GM23338 (cell line): ENCODE measurements around the gene PPP6R2. TPM values are rescaled to one million over a fixed set of nuclear protein-coding genes. Genes with fewer than 3 reads are reported as not detected.

ENCODE experiments used
- ATAC-seq: fragments of 200-7000 bp; cut with Tn5 transposase; 3 replicates; pipeline ENCODE4 v1.9.1; 2020
- DNase-seq: peaks from one replicate; pipeline ENCODE4 v3.0.0-alpha.2; 2015; ENCODE audit warnings: low spot score
- H2AFZ ChIP-seq: fragments of 200-600 bp; sonication (generic); 2 replicates; pipeline ENCODE4 v1.8.0; 2016; ENCODE audit warnings: antibody characterized with exemption, mild to moderate bottlenecking, moderate library complexity
- H3F3A ChIP-seq: fragments of 200-600 bp; sonication (generic); replicated peaks from 2 replicates; pipeline ENCODE4 v1.8.0; 2017; ENCODE audit warnings: antibody characterized with exemption, mixed run types, low read depth
- H3K27ac ChIP-seq: fragments of 200-600 bp; sonication (generic); 2 replicates; pipeline ENCODE4 v1.6.1; 2016; ENCODE audit warnings: low read depth
- H3K27me3 ChIP-seq: fragments of 200-600 bp; sonication (generic); 2 replicates; pipeline ENCODE4 v1.8.0; 2016; ENCODE audit warnings: mild to moderate bottlenecking, mixed run types, moderate library complexity; ENCODE audit not compliant: insufficient read depth
- H3K36me3 ChIP-seq: fragments of 200-600 bp; sonication (generic); 2 replicates; pipeline ENCODE4 v1.8.0; 2016; ENCODE audit warnings: mild to moderate bottlenecking; ENCODE audit not compliant: insufficient read depth
- H3K4me1 ChIP-seq: fragments of 200-600 bp; sonication (generic); 2 replicates; pipeline ENCODE4 v1.8.0; 2016; ENCODE audit warnings: mild to moderate bottlenecking, moderate library complexity; ENCODE audit not compliant: insufficient read depth
- H3K4me2 ChIP-seq: fragments of 200-600 bp; sonication (generic); 2 replicates; pipeline ENCODE4 v1.7.1; 2017; ENCODE audit warnings: mixed run types
- H3K4me3 ChIP-seq: fragments of 200-600 bp; sonication (generic); 2 replicates; pipeline ENCODE4 v1.6.1; 2016; ENCODE audit warnings: mixed run types
- H3K79me2 ChIP-seq: fragments of 200-600 bp; sonication (generic); replicated peaks from 2 replicates; pipeline ENCODE4 v1.8.0; 2017; ENCODE audit warnings: mild to moderate bottlenecking; ENCODE audit not compliant: insufficient read depth
- H3K9me2 ChIP-seq: fragments of 200-600 bp; sonication (generic); 2 replicates; pipeline ENCODE4 v1.8.0; 2017; ENCODE audit not compliant: insufficient read depth
- H4K20me1 ChIP-seq: fragments of 200-600 bp; sonication (generic); replicated peaks from 2 replicates; pipeline ENCODE4 v1.8.0; 2017; ENCODE audit warnings: mild to moderate bottlenecking; ENCODE audit not compliant: insufficient read depth
- H3K27ac Mint-ChIP-seq: 2 replicates; pipeline ENCODE4 v1.8.0; 2020; ENCODE audit warnings: inconsistent platforms, mild to moderate bottlenecking, moderate library complexity, mixed read lengths
- H3K27me3 Mint-ChIP-seq: 3 replicates; pipeline ENCODE4 v1.8.0; 2022; ENCODE audit warnings: low read depth, mild to moderate bottlenecking, moderate library complexity, mixed read lengths, inconsistent platforms; ENCODE audit not compliant: insufficient read depth, poor library complexity
- H3K36me3 Mint-ChIP-seq: 3 replicates; pipeline ENCODE4 v1.8.0; 2021; ENCODE audit warnings: low read depth, mild to moderate bottlenecking, inconsistent platforms, moderate library complexity, mixed read lengths
- H3K4me1 Mint-ChIP-seq: 3 replicates; pipeline ENCODE4 v1.8.0; 2020; ENCODE audit warnings: mild to moderate bottlenecking, inconsistent platforms, mixed read lengths
- H3K4me3 Mint-ChIP-seq: 3 replicates; pipeline ENCODE4 v1.8.0; 2021; ENCODE audit warnings: moderate library complexity, mild to moderate bottlenecking, inconsistent platforms, mixed read lengths
- H3K9me3 Mint-ChIP-seq: 3 replicates; pipeline ENCODE4 v1.8.0; 2020; ENCODE audit warnings: moderate library complexity, mild to moderate bottlenecking, inconsistent platforms, mixed read lengths
- CREB1 ChIP-seq: fragments of 250-450 bp; sonication (Bioruptor Pico); IDR thresholded peaks from 2 replicates; pipeline ENCODE4 v1.5.0; 2020; ENCODE audit warnings: low read depth, mild to moderate bottlenecking, moderate library complexity
- EZH2phosphoT487 ChIP-seq: fragments of 200-600 bp; sonication (generic); IDR thresholded peaks from one replicate; pipeline ENCODE4 v1.8.1; 2018; ENCODE audit warnings: antibody characterized with exemption; ENCODE audit not compliant: unreplicated experiment
- JUNB ChIP-seq: IDR thresholded peaks from one replicate; pipeline ENCODE4 v1.6.1; 2016; ENCODE audit warnings: antibody characterized with exemption; ENCODE audit not compliant: unreplicated experiment
- NANOG ChIP-seq: IDR thresholded peaks from 2 replicates; pipeline ENCODE4 v1.6.1; 2016; ENCODE audit warnings: antibody characterized with exemption, borderline replicate concordance
- POLR2AphosphoS5 ChIP-seq: IDR thresholded peaks from 2 replicates; pipeline ENCODE4 v1.6.1; 2016; ENCODE audit warnings: antibody characterized with exemption, low read depth
- STAT1 ChIP-seq: IDR thresholded peaks from one replicate; pipeline ENCODE4 v1.6.1; 2016; ENCODE audit warnings: antibody characterized with exemption; ENCODE audit not compliant: unreplicated experiment
- ZNF331 ChIP-seq: fragments of 250-450 bp; sonication (Bioruptor Pico); IDR thresholded peaks from 2 replicates; pipeline ENCODE4 v1.5.0; 2020; ENCODE audit warnings: low read depth, mild to moderate bottlenecking, moderate library complexity
- polyA plus RNA-seq: library from polyadenylated mRNA; unstranded; fragments of >200 nt; fragmentation: Nextera tagmentation; extraction: Ambion mirVana; gene quantifications from 2 replicates; pipeline ENCODE4 v1.2.1, GENCODE V29; 2016
- total RNA-seq: library from RNA; depleted of rRNA; stranded (reverse); fragments of >200 nt; shearing (Covaris generic); gene quantifications from 2 replicates; pipeline ENCODE4 v1.2.3, GENCODE V29; 2014
- TF ChIP-seq, protein P1 (sequence below): IDR thresholded peaks from 2 replicates; pipeline ENCODE4 v1.6.1; 2016; ENCODE audit warnings: antibody characterized with exemption
- TF ChIP-seq, protein P2 (sequence below): fragments of 250-450 bp; sonication (Bioruptor Pico); IDR thresholded peaks from 2 replicates; pipeline ENCODE4 v1.5.0; 2020; ENCODE audit warnings: mild to moderate bottlenecking, moderate library complexity
- TF ChIP-seq, protein P3 (sequence below), 2 experiments: fragments of 200-600 bp in 1 of 2; sonication (generic) in 1 of 2; conservative IDR thresholded peaks; 2 replicates each; pipeline versions ENCODE4 v1.5.1 to v1.6.1; 2016 to 2017; ENCODE audit warnings: antibody characterized with exemption in 2 of 2, low read depth in 2 of 2, mild to moderate bottlenecking in 2 of 2, moderate library complexity in 1 of 2
- TF ChIP-seq, protein P4 (sequence below): IDR thresholded peaks from one replicate; pipeline ENCODE4 v1.6.1; 2018; ENCODE audit warnings: antibody characterized with exemption; ENCODE audit not compliant: unreplicated experiment

The PPP6R2 gene
- total and polyA plus RNA-seq, 2 experiments from 2014 or later = 11.9 to 45.8 TPM

DNA sequence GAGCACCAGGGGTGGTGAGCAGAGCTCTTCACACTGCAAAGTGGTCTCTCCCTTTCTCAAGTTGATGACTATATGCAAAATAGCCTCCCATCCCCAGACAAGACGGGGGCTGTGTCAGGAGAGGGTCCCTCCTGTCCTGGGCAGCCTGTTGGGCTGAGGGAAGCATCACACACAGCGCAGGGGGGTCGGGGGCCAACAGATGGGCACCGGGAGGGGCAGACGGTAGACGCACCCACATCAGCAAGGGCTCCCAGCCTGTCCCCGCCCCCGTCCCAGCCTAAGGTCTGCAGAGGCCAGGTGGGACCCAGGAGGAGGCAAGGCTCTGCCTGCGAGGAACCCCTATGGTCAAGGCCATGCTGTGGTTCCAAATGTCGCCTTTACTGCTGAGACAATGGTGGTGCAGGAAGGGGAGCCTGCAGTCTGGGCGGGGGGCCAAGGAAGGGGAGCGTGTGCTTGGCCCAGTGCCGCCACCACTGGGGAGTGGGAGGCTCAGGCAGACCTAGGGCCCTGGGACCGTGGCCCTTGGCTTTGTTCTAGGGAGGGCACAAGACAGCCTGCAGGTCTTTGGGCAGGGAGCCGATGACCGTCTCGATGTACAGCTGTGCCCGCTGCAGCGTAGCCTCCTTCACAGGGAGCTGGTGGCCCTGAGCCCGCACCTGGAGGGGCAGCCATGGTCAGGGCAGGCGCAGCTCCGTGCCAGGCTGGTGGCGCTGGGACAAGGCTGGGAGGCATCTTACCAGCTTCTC is 31.3 kb upstream of the PPP6R2 start (continued):
- TF ChIP-seq, protein P1, sequence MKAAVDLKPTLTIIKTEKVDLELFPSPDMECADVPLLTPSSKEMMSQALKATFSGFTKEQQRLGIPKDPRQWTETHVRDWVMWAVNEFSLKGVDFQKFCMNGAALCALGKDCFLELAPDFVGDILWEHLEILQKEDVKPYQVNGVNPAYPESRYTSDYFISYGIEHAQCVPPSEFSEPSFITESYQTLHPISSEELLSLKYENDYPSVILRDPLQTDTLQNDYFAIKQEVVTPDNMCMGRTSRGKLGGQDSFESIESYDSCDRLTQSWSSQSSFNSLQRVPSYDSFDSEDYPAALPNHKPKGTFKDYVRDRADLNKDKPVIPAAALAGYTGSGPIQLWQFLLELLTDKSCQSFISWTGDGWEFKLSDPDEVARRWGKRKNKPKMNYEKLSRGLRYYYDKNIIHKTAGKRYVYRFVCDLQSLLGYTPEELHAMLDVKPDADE = no peak
- TF ChIP-seq CREB1 (CRISPR knock-in tag) = no peak
- TF ChIP-seq ZNF331 (CRISPR knock-in tag) = no peak
- TF ChIP-seq EZH2phosphoT487 = no peak
- TF ChIP-seq, protein P2, sequence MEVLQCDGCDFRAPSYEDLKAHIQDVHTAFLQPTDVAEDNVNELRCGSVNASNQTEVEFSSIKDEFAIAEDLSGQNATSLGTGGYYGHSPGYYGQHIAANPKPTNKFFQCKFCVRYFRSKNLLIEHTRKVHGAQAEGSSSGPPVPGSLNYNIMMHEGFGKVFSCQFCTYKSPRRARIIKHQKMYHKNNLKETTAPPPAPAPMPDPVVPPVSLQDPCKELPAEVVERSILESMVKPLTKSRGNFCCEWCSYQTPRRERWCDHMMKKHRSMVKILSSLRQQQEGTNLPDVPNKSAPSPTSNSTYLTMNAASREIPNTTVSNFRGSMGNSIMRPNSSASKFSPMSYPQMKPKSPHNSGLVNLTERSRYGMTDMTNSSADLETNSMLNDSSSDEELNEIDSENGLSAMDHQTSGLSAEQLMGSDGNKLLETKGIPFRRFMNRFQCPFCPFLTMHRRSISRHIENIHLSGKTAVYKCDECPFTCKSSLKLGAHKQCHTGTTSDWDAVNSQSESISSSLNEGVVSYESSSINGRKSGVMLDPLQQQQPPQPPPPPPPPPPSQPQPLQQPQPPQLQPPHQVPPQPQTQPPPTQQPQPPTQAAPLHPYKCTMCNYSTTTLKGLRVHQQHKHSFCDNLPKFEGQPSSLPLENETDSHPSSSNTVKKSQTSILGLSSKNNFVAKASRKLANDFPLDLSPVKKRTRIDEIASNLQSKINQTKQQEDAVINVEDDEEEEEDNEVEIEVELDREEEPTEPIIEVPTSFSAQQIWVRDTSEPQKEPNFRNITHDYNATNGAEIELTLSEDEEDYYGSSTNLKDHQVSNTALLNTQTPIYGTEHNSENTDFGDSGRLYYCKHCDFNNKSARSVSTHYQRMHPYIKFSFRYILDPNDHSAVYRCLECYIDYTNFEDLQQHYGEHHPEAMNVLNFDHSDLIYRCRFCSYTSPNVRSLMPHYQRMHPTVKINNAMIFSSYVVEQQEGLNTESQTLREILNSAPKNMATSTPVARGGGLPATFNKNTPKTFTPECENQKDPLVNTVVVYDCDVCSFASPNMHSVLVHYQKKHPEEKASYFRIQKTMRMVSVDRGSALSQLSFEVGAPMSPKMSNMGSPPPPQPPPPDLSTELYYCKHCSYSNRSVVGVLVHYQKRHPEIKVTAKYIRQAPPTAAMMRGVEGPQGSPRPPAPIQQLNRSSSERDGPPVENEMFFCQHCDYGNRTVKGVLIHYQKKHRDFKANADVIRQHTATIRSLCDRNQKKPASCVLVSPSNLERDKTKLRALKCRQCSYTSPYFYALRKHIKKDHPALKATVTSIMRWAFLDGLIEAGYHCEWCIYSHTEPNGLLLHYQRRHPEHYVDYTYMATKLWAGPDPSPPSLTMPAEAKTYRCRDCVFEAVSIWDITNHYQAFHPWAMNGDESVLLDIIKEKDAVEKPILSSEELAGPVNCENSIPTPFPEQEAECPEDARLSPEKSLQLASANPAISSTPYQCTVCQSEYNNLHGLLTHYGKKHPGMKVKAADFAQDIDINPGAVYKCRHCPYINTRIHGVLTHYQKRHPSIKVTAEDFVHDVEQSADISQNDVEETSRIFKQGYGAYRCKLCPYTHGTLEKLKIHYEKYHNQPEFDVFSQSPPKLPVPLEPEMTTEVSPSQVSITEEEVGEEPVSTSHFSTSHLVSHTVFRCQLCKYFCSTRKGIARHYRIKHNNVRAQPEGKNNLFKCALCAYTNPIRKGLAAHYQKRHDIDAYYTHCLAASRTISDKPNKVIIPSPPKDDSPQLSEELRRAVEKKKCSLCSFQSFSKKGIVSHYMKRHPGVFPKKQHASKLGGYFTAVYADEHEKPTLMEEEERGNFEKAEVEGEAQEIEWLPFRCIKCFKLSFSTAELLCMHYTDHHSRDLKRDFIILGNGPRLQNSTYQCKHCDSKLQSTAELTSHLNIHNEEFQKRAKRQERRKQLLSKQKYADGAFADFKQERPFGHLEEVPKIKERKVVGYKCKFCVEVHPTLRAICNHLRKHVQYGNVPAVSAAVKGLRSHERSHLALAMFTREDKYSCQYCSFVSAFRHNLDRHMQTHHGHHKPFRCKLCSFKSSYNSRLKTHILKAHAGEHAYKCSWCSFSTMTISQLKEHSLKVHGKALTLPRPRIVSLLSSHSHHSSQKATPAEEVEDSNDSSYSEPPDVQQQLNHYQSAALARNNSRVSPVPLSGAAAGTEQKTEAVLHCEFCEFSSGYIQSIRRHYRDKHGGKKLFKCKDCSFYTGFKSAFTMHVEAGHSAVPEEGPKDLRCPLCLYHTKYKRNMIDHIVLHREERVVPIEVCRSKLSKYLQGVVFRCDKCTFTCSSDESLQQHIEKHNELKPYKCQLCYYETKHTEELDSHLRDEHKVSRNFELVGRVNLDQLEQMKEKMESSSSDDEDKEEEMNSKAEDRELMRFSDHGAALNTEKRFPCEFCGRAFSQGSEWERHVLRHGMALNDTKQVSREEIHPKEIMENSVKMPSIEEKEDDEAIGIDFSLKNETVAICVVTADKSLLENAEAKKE = no peak
- no peak for TF ChIP-seq POLR2AphosphoS5
- TF ChIP-seq NANOG = no peak

DNA sequence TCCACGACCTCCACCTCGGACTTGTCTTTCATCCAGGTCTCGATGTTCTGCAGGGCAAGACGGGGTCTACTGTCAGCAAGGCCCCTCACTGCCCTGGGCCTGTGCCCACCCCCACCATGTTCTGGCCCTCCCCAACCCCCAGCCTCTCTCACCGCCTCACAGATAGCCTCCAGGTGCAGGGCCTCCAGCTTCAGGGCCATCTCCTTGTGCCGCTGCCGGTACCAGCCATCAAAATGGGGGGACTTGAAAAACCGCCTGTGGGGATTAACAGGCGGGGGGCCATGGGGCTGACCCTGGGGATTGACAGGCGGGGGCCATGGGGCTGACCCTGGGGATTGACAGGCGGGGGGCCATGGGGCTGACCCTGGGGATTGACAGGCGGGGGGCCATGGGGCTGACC is 30.8 kb upstream of the PPP6R2 start:
- Mint-ChIP-seq H3K27ac (no peak overlapping the region), H3K27me3 (peaks cover 16% of the 10 kb centered on the region), H3K36me3 (no peaks in the 10 kb centered on the region), H3K4me1 (peaks cover 12% of the 10 kb centered on the region), H3K4me3 (no peak overlapping the region), H3K9me3 (no peaks in the 10 kb centered on the region)
- Histone ChIP-seq H3K4me2 (no peak overlapping the region), H3K27ac (no peak overlapping the region), H3K27me3 (no peaks in the 10 kb centered on the region), H3K4me3 (no peak overlapping the region), H3K4me1 (peaks cover 3% of the 10 kb centered on the region; the same call in 1 of the 2 replicates), H3F3A (0 out of 2 replicates have a peak, but pooled peaks cover 6% of the 10 kb centered on the region), H3K79me2 (no peaks in the 10 kb centered on the region), H2AFZ (no peak overlapping the region), H3K9me2 (no peaks in the 10 kb centered on the region), H4K20me1 (no peaks in the 10 kb centered on the region), H3K36me3 (no peaks in the 10 kb centered on the region)
- no peak for ATAC-seq
- DNase-seq = no peak
- TF ChIP-seq, protein P1 = no peak
- TF ChIP-seq, protein P3, sequence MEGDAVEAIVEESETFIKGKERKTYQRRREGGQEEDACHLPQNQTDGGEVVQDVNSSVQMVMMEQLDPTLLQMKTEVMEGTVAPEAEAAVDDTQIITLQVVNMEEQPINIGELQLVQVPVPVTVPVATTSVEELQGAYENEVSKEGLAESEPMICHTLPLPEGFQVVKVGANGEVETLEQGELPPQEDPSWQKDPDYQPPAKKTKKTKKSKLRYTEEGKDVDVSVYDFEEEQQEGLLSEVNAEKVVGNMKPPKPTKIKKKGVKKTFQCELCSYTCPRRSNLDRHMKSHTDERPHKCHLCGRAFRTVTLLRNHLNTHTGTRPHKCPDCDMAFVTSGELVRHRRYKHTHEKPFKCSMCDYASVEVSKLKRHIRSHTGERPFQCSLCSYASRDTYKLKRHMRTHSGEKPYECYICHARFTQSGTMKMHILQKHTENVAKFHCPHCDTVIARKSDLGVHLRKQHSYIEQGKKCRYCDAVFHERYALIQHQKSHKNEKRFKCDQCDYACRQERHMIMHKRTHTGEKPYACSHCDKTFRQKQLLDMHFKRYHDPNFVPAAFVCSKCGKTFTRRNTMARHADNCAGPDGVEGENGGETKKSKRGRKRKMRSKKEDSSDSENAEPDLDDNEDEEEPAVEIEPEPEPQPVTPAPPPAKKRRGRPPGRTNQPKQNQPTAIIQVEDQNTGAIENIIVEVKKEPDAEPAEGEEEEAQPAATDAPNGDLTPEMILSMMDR (conservative IDR thresholded peaks at IDR 0.05; ENCODE audit: low read depth in 2 of 2) = no peak
- TF ChIP-seq JUNB = no peak
- TF ChIP-seq, protein P4, sequence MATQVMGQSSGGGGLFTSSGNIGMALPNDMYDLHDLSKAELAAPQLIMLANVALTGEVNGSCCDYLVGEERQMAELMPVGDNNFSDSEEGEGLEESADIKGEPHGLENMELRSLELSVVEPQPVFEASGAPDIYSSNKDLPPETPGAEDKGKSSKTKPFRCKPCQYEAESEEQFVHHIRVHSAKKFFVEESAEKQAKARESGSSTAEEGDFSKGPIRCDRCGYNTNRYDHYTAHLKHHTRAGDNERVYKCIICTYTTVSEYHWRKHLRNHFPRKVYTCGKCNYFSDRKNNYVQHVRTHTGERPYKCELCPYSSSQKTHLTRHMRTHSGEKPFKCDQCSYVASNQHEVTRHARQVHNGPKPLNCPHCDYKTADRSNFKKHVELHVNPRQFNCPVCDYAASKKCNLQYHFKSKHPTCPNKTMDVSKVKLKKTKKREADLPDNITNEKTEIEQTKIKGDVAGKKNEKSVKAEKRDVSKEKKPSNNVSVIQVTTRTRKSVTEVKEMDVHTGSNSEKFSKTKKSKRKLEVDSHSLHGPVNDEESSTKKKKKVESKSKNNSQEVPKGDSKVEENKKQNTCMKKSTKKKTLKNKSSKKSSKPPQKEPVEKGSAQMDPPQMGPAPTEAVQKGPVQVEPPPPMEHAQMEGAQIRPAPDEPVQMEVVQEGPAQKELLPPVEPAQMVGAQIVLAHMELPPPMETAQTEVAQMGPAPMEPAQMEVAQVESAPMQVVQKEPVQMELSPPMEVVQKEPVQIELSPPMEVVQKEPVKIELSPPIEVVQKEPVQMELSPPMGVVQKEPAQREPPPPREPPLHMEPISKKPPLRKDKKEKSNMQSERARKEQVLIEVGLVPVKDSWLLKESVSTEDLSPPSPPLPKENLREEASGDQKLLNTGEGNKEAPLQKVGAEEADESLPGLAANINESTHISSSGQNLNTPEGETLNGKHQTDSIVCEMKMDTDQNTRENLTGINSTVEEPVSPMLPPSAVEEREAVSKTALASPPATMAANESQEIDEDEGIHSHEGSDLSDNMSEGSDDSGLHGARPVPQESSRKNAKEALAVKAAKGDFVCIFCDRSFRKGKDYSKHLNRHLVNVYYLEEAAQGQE = no peak
- TF ChIP-seq STAT1 = no peak
